T follicular helper cell (primary cell): Measurements from ENCODE around the gene GRK5.

ENCODE experiments used
- DNase-seq: peaks from one replicate; pipeline ENCODE4 v3.0.0-alpha.2; 2020; ENCODE audit warnings: low read depth

Gene GRK5

GRCh38 chr10:119318411-119319160, 111.2 kb downstream of the GRK5 start:
- no peak for DNase-seq

- DNase-seq: no peak
Measured at GRCh38 chr10:119319161-119319919, 112.0 kb downstream of the GRK5 start.

DNA sequence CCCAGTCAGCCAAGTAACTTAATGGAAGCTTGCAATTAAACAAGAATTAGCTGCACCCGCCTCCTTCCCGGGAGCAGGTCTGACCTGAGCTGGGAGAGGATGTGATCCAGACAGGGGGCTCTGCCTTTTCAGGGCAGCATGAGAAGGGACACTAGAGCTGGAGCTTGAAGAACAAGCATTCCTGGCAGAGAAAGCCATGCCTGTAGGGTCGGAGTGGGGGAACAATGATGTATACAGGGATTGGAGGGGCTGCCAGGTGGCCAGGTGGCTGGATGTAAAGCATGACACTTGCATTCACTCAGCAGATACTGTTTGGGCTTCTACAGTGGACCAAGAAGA, 112.5 kb downstream of the GRK5 start:
- DNase-seq: no peak

DNA sequence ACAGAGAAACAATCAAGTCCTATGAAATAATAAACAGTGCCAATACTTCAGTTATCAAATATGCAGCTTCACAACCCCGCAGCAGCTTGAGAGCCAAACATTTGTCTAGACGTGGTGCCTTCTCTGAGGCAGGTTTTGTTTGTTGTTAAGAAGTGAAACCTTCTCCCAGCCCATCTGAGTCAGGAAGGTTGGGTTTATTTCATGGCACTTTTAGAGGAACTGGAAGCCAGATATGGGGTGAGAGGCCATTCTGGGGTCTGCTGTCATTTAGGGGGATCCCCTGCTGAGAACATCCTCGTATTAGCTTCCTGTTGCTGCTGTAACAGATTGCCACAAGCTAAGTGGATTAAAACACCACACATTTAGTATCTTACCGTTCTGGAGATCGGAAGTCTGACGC, 113.6 kb downstream of the GRK5 start:
- no peak for DNase-seq

GRCh38 chr10:119323085-119324016, 116.0 kb downstream of the GRK5 start:
- no peak for DNase-seq

GRCh38 chr10:119325131-119325530, 117.8 kb downstream of the GRK5 start:
- no peak for DNase-seq

DNA sequence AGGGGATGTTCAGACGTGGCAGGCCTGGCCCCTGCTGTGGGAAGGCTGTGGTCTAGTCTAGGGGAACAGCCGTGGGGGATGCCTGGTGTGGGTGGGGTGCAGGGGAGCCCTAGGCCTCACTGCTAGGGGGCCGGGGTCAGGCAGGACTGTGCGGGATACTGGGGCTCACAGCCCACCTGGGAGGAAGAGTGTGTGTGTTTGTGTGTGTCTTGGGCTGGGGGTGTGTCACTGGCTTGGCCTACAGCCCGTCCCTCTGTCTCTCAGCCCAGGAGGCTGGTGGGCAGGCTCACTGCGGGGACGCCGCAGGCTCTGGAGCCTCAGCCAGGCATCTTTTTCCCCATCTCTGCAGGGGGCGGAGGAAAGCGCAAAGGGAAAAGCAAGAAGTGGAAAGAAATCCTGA, 118.8 kb downstream of the GRK5 start:
- no peak for DNase-seq

GRCh38 chr10:119327096-119327745, 119.8 kb downstream of the GRK5 start:
- DNase-seq: no peak

GRCh38 chr10:119328223-119328622, 120.9 kb downstream of the GRK5 start:
- DNase-seq: no peak

- DNase-seq: no peak
Measured at GRCh38 chr10:119330342-119330741, 123.0 kb downstream of the GRK5 start.

DNA sequence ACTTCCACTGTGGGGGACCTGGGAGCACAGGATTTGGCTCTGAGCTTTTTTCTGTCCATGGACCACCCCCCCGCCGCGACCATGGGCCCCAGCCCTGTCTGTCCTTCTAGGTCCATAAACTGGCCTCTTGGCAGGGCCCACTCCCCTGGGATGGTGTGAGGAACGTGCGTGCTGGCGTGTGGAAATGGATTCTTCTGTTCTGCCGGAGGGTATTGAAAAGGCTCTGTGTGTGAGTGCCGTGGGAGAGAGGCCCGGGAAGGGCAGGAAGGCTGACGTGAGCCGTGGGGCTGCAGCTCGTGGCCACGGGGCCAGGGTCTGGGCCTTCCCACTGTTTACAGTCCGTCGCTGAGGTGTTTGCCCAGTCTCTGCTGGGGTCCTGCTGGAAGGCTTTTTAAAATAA, 123.7 kb downstream of the GRK5 start:
- no peak for DNase-seq

DNA sequence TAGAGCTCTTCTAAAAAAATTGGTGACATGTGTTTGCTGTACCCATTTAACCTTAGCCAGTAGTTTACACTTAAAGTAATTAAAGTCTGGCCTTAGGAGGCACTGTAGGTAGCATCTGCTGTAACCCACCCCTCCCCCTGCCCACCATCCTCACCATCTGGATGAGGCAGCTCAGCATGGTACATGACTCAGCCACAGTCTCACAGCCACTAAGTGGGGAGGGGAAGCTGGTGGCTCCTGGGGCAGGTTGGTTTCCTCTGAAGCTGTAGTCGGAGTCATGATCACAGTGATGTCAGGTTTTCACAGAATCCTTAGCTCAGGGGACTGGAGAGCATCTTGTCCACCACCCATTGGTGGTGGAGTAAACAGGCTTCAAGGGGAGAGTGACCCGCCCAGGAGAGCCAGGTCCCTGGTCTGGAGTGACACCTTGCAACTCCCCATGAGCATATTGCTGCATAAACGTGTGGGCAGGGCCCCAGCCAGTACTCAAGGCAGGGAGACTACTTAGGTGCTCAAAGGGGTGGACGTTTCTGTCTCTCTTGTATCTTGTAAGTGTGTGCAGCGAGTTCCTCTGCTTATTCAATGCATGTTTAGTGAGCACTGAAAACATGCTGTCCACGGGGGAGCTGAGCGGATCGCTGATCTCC, 125.9 kb downstream of the GRK5 start:
- DNase-seq: no peak

DNA sequence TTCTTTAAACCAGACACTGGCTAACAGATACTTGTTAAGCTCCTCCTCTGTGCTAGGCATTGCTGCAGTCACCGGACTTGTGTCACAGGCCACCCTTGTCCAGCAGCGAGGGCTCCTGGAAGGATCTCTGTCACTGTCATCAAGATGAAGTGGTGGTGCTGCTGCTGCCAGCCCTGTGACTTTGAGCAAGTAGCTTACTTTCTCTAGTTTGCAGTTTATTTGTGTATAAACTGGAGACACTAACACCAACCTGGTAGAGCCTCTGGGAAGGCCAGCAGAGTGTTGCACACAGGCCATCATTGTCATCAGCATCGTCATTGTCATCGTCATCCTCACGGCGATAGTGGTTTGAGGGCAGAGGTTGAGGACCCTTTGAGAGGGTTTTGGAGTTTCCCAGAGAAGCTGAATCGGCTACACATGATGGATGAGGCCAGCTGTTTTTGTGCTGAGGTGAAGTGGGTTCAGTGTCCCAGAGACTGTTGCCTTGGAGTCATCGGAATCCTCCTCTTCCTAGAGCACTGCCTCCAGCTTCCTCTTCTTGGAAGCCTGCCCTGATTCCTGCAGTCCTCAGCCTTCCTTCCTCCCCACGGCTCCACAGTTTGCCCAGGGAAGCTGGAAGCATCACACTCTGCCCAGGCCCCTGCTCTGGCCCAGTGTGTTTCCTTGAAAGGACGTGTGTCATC, 128.4 kb downstream of the GRK5 start:
- DNase-seq: no peak

GRCh38 chr10:119336599-119336998, 129.2 kb downstream of the GRK5 start:
- no peak for DNase-seq

- no peak for DNase-seq
Measured at GRCh38 chr10:119337223-119337622, 129.9 kb downstream of the GRK5 start.

DNA sequence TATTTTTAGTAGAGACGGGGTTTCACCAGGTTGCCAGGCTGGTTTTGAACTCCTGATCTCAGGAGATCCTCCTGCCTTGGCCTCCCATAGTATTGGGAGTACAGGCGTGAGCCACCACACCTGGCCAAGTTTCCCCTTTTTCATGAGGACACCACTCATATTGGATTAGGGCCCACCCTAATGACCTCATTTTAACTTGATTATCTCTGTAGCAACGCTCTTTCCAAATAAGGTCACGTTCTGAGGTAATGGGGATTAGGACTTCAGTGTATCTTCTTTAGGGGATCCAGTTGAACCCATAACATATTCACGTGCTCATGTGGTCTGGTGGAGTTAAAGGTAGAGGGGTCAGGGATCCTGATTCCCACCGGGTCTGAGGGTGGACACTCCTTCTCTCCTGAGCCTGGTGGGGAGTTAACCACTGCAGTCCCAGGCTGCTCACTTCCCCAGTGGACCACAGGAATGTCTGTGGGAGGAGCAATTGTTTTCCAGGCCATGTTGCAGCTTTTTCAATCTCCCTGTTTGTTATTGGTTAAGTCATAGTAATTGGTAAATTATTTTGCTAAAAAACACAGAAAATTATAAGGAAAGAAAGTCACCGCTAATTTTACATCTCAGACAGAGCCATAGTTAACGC, 130.5 kb downstream of the GRK5 start:
- no peak for DNase-seq

DNA sequence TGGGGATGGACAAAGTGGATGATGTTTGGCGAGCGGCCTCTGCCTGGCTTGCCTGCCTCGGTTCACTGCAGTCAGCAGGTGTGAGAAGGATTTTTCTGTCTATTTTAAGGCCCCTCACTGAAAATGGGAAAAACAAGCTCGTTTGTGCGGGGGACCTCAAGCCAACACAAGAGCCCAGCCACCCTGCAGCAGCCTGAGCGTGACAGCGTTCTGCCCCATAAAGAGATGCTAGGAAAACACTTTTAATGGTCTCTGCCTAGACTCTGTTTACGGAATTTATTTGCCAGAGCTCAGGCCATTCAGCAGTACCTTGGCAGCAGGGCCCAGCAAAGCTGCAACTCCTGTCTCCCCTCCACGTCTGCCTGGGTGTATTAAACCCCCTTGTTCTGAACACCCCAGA, 131.7 kb downstream of the GRK5 start:
- DNase-seq: no peak

GRCh38 chr10:119340893-119341458, 133.6 kb downstream of the GRK5 start:
- no peak for DNase-seq

DNA sequence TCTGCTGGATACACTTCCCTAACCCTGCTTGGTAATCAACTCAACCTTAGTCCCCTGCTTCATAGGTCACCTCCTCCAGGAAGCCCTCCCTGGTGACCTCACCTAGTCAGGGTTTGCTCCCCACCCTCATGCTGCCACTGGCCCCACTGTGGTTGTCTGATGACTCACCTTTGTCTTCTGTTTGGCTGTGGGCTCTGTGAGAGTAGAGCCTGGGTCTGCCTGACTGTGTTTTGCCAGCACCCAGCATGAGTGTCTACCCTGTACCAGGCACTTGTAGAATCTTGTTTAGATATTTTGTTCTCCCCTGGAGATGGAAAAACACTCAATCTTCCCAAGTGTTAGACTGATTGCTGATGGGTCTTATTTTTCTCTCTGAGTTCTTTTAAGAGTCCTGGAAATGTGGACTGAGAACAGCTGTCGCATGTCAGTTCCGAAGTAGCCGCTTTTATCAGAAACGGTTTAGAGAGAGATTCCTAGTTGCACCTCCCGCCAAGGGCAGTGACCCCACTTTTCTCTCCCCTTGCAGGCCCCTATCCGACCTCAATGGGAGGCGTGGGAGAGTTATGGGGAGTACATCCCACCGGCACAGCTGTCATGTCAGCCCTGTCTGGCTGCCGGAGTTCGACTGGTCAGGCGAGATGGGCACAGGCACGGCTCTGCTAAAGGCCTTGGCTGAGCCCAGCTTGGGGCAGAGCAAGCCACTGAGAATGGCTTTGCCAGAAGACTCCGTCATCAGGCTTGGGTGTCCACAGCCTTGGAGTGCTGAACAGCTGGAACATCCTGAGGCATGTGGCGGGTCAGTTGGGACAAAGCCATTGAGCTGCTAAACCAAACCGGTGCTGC, 134.3 kb downstream of the GRK5 start:
- no peak for DNase-seq
